Fibroblast of villous mesenchyme (primary cell): ENCODE data around the gene RXFP4. TPM values are rescaled to one million over a fixed set of nuclear protein-coding genes. Genes with fewer than 3 reads are reported as not detected.

Source experiments
- DNase-seq: peaks from one replicate; pipeline ENCODE4 v3.0.0-alpha.2; 2010; ENCODE audit warnings: low read depth
- H3K4me3 ChIP-seq: 2 replicates; pipeline ENCODE4 v1.5.1; 2011; ENCODE audit warnings: low read depth, mild to moderate bottlenecking, low read length
- total RNA-seq: library from RNA; depleted of rRNA; stranded (reverse); fragments of >200 nt; gene quantifications from 2 replicates; pipeline ENCODE4 v1.2.3, GENCODE V29; 2012
- TF ChIP-seq, protein P1 (sequence below): IDR thresholded peaks from 2 replicates; pipeline ENCODE4 v1.5.1; 2012; ENCODE audit warnings: low read depth, mild to moderate bottlenecking, low read length; ENCODE audit not compliant: insufficient read depth

Gene RXFP4
- total RNA-seq, 1 donor = not detected

DNA sequence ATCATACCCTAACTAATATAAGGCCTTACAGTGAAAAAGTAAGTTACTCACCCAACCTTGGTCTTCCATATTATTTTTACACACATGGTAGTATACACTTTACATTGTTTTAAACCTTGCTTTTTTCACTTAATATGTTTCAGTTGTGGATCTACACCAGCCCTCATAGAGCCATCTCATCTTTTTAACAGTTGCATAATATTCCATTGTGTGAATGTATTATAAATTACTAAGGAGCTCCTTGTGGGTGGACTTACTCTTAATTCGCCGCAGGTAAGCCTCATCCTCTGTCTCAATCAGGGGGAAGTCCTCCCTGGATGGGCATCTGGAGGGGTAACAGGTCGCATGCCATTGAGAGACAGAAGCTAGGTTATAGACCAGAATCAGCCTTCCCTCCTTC, 13.2 kb downstream of the RXFP4 start:
- DNase-seq = no peak
- TF ChIP-seq, protein P1, sequence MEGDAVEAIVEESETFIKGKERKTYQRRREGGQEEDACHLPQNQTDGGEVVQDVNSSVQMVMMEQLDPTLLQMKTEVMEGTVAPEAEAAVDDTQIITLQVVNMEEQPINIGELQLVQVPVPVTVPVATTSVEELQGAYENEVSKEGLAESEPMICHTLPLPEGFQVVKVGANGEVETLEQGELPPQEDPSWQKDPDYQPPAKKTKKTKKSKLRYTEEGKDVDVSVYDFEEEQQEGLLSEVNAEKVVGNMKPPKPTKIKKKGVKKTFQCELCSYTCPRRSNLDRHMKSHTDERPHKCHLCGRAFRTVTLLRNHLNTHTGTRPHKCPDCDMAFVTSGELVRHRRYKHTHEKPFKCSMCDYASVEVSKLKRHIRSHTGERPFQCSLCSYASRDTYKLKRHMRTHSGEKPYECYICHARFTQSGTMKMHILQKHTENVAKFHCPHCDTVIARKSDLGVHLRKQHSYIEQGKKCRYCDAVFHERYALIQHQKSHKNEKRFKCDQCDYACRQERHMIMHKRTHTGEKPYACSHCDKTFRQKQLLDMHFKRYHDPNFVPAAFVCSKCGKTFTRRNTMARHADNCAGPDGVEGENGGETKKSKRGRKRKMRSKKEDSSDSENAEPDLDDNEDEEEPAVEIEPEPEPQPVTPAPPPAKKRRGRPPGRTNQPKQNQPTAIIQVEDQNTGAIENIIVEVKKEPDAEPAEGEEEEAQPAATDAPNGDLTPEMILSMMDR = no peak
- H3K4me3 ChIP-seq = no peak overlapping the region

DNA sequence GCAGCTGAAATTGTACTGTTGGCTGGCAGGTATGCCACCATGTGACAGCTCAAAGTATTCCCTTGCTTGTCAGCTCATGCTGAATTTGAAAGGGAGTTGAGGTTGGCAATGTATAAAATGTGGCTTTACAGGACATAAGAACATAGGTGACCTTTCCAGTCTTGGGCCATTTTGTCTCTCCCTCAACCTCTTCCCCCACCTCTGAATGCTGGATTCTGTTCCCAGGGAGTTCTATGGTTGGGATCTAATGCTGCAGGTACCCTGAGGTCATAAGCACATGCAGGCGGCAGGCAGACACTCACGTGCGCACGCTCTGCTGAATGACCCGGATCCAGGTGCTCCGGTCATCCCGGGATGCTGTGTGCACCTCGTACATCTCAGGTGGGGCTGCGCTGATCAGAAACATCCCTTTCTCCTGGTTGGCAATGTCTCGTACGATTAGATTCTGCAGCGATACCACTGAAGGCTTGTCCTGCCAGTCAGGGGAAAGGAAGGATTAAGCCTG, 16.0 kb downstream of the RXFP4 start:
- DNase-seq = no peak
- H3K4me3 ChIP-seq = no peak overlapping the region
- TF ChIP-seq, protein P1 = no peak

DNA sequence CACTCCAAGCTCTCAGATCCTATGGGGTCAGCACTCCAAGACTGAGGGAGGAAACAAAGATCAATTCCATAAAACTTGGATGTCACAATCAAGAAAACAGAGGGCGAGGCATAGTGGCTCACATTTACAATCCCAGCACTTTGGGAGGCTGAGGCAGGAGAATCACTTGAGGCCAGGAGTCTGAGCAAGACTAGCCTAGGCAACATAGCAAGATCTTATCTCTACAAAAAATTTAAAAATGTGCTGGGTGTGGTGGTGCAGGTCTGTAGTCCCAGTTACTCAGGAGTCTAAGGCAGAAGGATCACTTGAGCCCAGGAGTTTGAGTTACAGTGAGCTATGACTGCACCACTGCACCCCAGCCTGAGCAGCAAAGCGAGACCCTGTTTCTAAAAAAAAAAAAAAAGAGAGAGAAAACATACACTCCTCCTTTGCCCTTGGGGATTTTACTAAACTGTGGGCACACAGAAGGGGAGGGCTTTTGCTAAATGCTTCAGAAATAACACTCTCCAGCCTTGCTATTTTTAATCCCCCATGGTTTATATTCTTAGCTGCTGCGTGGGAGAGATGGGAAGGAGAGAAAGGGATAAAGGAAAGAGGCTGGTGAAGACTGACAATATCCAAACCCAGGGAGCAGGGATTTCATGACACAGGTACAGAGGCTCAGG, 18.8 kb downstream of the RXFP4 start:
- H3K4me3 ChIP-seq = no peak overlapping the region
- TF ChIP-seq, protein P1 = no peak
- no peak for DNase-seq

- H3K4me3 ChIP-seq = no peak overlapping the region
- TF ChIP-seq, protein P1 = peak; percentile 56
- peak; percentile 92 for DNase-seq
Observed at GRCh38 chr1:155961937-155962336, 20.5 kb downstream of the RXFP4 start.

DNA sequence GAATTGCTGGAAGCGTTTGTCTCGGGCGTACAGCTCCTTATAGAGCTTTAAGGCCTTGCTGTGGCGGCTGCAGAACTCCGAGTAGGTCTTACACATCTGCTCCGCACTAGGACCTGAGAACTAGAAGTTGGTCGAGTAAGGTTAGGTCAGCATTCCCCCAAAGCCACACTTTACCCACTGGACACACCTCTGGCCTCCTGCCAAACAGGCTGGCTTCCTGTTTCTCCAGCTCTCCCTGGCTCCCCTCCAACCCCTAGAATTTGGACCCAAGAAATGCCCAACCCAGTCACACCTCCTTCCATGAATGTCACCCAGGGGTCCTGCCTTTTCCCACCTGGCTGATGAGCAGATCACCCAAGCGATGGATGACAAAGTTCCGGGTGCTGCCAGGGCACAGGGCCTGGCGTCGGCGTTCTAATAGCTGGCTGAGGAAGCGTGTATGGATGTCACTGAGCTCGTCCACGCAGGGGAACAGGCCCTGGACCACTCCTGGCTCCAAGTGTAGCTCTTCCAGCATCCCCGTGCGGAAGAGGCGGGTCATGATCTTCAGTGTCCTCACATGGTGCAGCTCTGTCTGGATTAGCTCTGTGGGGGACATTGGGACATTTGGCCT, 21.3 kb downstream of the RXFP4 start:
- H3K4me3 ChIP-seq = no peak overlapping the region
- DNase-seq = peak; percentile 54
- TF ChIP-seq, protein P1 = no peak

- TF ChIP-seq, protein P1 = no peak
- H3K4me3 ChIP-seq = no peak overlapping the region
- no peak for DNase-seq
Observed at GRCh38 chr1:155964193-155964592, 22.8 kb downstream of the RXFP4 start.
